PFSK-1 (cell line): ENCODE data around the gene TMEM223.

Source experiments
- FOXP2 ChIP-seq: optimal IDR thresholded peaks from 2 replicates; pipeline ENCODE3; 2011; ENCODE audit warnings: borderline replicate concordance, control low read depth, inconsistent platforms; ENCODE audit not compliant: insufficient read depth; ENCODE audit errors: extremely low read length, extremely low read depth
- POLR2AphosphoS5 ChIP-seq: IDR thresholded peaks from 2 replicates; pipeline ENCODE4 v1.6.1; 2012; ENCODE audit warnings: low read depth, mild to moderate bottlenecking, control low read depth, low read length, moderate library complexity
- SIN3A ChIP-seq: IDR thresholded peaks from 2 replicates; pipeline ENCODE4 v1.6.1; 2012; ENCODE audit warnings: mild to moderate bottlenecking, low read length, moderate library complexity, borderline replicate concordance; ENCODE audit not compliant: insufficient read depth
- TAF1 ChIP-seq: IDR thresholded peaks from 2 replicates; pipeline ENCODE4 v1.6.1; 2012; ENCODE audit warnings: low read length, control low read depth, borderline replicate concordance; ENCODE audit not compliant: insufficient read depth
- TF ChIP-seq, protein P1 (sequence below), 2 experiments: IDR thresholded peaks; 2 replicates each; pipeline versions ENCODE4 v1.6.1 to v1.8.0; 2011 to 2012; ENCODE audit warnings: low read depth in 2 of 2, low read length in 2 of 2, control low read depth in 1 of 2, inconsistent platforms in 1 of 2, mild to moderate bottlenecking in 1 of 2, moderate library complexity in 1 of 2; ENCODE audit not compliant: insufficient read depth in 1 of 2

The TMEM223 gene

DNA sequence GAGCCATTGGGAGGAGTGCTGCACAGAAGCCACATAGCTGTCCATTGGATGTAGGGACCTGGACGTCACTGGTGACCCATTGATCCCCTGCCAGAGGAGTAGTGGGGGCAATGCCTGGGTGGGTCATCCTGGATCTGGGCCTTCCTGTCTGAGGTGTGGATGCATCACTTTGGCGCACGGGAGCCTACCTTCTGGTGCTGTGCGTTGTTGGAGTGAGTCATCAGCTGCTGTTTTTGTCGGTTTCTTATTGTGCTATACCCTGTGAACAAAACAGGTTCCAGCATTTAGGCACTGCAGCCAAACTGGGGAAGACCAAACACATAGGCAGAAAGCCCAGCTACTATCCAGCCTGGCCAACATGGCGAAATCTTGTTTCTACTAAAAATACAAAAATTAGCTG, 17.4 kb downstream of the TMEM223 start:
- TF ChIP-seq SIN3A (no peak), FOXP2 (no peak), POLR2AphosphoS5 (no peak), TAF1 (no peak)
- TF ChIP-seq, protein P1, sequence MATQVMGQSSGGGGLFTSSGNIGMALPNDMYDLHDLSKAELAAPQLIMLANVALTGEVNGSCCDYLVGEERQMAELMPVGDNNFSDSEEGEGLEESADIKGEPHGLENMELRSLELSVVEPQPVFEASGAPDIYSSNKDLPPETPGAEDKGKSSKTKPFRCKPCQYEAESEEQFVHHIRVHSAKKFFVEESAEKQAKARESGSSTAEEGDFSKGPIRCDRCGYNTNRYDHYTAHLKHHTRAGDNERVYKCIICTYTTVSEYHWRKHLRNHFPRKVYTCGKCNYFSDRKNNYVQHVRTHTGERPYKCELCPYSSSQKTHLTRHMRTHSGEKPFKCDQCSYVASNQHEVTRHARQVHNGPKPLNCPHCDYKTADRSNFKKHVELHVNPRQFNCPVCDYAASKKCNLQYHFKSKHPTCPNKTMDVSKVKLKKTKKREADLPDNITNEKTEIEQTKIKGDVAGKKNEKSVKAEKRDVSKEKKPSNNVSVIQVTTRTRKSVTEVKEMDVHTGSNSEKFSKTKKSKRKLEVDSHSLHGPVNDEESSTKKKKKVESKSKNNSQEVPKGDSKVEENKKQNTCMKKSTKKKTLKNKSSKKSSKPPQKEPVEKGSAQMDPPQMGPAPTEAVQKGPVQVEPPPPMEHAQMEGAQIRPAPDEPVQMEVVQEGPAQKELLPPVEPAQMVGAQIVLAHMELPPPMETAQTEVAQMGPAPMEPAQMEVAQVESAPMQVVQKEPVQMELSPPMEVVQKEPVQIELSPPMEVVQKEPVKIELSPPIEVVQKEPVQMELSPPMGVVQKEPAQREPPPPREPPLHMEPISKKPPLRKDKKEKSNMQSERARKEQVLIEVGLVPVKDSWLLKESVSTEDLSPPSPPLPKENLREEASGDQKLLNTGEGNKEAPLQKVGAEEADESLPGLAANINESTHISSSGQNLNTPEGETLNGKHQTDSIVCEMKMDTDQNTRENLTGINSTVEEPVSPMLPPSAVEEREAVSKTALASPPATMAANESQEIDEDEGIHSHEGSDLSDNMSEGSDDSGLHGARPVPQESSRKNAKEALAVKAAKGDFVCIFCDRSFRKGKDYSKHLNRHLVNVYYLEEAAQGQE (IDR thresholded peaks at IDR 0.05; ENCODE audit: insufficient read depth in 1 of 2, low read depth in 2 of 2, low read length in 2 of 2), result no peak

DNA sequence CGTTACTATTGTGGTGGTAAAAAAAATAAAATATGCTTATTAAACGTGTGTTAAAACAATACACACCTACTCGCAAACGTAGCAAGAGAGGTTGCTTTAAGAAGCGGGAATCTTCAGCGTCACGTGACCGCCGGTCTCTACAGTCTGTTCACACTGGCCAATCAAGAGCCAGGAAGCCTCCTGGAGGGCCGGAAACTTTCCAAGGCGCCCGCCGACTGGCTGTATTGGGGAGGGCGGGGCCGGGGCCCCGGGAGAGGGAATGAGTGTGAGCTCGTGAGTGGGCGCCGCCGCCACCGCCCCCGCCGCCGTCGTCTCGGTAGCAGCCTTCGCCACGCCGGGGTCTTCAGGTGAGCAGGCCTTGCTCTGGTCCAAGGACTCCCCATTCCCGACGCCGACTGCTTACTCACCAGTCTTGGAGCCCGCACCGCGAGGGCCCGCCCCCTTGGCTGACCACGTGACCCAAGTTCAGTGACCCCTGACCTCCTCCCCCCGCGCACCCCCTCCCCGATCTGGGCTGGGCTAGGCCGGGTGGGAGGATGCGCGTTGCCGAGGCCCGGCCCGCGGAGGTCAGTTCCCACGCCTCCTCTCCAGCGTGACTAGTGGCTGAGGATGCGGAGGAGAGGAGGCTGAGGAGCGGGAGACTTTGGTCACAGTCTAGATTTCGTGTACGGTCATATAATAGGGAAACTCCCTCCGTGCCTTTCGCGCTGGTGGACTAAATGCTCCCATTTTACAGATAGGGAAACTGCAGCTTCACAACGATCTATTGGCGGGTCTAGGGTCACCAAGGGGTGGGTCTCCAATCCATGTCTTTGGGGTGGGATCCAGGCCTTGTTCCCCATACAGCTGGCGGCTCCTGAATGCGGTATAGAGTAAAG, 20.4 kb downstream of the TMEM223 start, which contains the start of gene TAF6L:
TAF6L (plus strand) TSS at position 253 of the 878 bp plus-strand sequence. CDS start 4,388 bp downstream, outside the sequence.
- peak; percentile 56; the same call in 1 of the 2 replicates for TF ChIP-seq TAF1
- peak; percentile 89 for TF ChIP-seq POLR2AphosphoS5
- TF ChIP-seq, protein P1 (IDR thresholded peaks at IDR 0.05; ENCODE audit: insufficient read depth in 1 of 2, low read depth in 2 of 2, low read length in 2 of 2), result no peak
- 0 out of 2 replicates have a peak, but pooled peaks have one; percentile 76 for TF ChIP-seq SIN3A
- TF ChIP-seq FOXP2, result peak; percentile 66

DNA sequence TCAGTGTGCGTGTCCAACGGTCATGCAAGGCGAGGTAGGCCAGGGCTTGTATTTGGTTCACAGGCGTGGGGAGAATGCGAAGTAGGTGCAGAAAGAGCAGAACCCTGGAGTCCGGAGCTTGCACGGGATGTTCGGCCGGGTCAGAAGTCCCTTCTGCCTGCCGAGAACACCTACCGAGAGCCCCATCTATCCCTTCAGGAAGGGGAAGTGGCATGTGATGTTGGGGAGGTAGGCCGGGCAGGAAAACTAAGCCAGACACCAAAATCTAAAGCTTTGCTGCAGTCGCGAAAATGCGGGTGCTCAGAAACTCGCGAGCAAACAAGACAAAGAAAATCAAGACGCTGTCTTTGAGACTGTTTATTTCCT, 21.0 kb downstream of the TMEM223 start:
- TF ChIP-seq SIN3A, result no peak
- no peak for TF ChIP-seq TAF1
- TF ChIP-seq POLR2AphosphoS5, result no peak
- TF ChIP-seq, protein P1 (IDR thresholded peaks at IDR 0.05; ENCODE audit: insufficient read depth in 1 of 2, low read depth in 2 of 2, low read length in 2 of 2), result no peak
- TF ChIP-seq FOXP2, result no peak

DNA sequence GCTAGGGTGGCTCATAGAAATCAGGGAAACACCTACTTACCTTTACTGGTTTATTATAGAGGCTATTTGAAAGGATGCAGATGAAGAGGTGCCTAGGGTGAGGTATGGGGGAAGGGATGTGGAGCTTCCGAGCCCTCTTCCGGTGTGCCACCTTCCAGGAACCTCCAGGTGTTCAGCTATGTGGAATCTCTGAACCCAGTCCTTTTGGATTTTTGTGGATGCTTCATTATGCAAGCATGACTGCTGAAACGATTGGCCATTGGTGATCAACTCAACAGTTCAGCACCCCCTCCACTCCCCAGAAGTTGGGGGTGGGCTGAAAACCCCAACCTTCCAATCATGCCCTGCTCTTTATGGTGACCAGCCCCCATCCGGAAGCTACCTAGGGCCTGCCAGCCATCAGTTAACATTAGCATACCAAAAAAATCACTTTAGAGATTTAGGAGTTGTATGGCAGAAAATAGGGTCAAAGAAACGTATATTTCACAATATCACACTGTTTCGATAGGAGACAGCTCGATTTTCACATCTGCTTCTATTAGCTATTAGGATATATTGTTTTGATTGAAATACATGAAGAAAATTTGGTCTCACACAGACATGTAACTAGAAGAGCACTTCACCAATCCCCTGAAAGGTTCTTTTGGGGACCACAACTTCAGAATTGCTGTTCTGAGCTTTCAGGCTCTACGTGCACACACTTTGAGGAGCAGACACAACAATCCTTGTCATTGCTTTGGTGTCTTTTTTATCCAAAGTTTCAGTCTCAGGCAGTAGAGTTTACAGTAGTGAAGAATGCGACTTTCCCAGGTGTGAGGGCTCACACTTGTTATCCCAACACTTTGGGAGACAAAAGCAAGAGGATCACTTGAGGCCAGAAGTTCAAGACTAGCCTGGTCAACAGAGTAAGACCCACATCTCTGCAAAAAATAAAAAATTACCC, 33.7 kb downstream of the TMEM223 start:
- TF ChIP-seq, protein P1 (IDR thresholded peaks at IDR 0.05; ENCODE audit: insufficient read depth in 1 of 2, low read depth in 2 of 2, low read length in 2 of 2), result no peak
- TF ChIP-seq POLR2AphosphoS5, result no peak
- no peak for TF ChIP-seq FOXP2
- no peak for TF ChIP-seq TAF1
- no peak for TF ChIP-seq SIN3A
